ENCODE data around the gene RMDN2. TPM values are rescaled to one million over a fixed set of nuclear protein-coding genes. Genes with fewer than 3 reads are reported as not detected.

RMDN2 gene, protein sequence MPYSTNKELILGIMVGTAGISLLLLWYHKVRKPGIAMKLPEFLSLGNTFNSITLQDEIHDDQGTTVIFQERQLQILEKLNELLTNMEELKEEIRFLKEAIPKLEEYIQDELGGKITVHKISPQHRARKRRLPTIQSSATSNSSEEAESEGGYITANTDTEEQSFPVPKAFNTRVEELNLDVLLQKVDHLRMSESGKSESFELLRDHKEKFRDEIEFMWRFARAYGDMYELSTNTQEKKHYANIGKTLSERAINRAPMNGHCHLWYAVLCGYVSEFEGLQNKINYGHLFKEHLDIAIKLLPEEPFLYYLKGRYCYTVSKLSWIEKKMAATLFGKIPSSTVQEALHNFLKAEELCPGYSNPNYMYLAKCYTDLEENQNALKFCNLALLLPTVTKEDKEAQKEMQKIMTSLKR
- 6.2 TPM for total RNA-seq
- long read RNA-seq, transcript RMDN2-202 (11 exons, 1,381 nt): major isoform, 7 of 8 reads
- long read RNA-seq, partial matches to known transcripts: 0 of 8 reads
- long read RNA-seq, other reads (novel, unspliced or antisense): 1 of 8 reads

- DNase-seq (peak; percentile 95), ATAC-seq (peak; percentile 98)
- intact Hi-C loops (cut with micrococcal nuclease): no loop called here
Observed at GRCh38 chr2:37925063-37925897, at the start of gene RMDN2. Gene RMDN2, plus strand, starts transcription at chr2:37925287. Its CDS starts 3,991 bp downstream, at chr2:37929278.

DNA sequence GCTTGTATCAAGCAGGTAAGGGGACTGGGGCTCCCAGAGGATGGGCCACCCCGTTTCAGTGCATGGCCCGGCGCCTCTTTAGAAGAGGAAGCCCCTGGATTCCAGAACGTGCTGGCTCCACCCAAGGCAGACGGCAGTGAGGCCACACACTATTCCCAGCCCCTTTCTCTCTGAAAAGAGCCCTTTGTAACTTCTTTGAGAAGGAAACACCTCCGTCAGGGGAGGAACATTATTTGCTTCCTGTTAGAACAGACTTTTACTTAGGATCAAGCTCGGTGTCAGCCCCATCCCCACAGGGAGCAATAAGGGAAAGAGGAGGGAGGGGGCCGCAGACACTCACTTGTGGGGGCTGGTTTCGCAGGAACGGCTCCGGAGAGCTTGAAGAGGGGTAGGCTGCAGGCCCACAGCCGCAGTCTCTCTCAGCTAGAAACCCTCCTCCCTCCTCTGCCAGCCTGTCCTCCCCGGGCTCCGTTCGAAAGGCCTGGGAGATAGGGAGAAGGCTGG is 49.6 kb upstream of the RMDN2 start:
- intact Hi-C loops (cut with micrococcal nuclease): no loop called here
- ATAC-seq: no peak
- DNase-seq: no peak

DNA sequence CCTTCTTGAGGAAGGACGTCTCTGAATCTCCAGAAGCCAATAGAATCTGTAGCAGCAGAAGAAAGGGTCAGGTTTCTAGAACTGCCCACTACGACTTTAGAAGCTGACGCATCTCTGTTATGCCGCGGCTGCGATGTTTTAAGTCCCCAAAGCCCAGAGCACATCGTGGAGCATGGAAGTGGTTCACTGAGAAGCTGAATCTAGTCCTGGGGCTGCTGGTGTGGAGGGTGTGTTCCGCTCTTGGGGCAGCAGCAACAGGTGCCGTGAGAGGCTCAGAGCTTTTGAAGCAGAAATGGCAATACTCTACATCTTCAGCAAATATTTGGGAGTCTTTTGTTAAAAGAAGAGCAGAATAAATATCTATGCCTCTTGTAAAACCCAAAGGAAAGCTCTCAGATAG is 48.9 kb upstream of the RMDN2 start:
- ATAC-seq: no peak
- intact Hi-C loops (cut with micrococcal nuclease): no loop called here
- no peak for DNase-seq

GRCh38 chr2:37877457-37878315 is 47.4 kb upstream of the RMDN2 start:
- intact Hi-C loops (cut with micrococcal nuclease): loop anchor here (1.0 kb wide), 1 partner anchor 481 kb away; no protein-coding TSS in a partner anchor
- peak; percentile 64 for ATAC-seq
- no peak for DNase-seq

DNA sequence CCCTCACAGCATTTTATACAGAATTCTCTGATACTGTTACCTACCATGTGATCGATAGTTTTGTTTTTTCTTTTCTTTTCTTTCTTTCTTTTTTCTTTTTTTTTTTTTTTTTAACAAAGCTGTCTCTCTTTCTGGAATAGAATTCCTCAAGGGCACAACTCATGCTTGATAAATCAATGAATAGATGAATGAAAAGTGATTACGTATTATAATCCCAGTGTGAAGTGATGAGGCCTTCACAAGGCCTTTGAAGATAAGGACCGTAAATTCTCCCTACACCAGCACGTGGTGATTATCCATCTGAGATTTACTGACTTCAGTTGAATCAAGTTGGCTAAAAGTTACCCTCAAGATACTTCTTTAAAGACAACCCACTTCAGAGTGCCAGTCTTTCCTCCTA is 46.6 kb upstream of the RMDN2 start:
- no peak for DNase-seq
- no peak for ATAC-seq
- intact Hi-C loops (cut with micrococcal nuclease): no loop called here

DNA sequence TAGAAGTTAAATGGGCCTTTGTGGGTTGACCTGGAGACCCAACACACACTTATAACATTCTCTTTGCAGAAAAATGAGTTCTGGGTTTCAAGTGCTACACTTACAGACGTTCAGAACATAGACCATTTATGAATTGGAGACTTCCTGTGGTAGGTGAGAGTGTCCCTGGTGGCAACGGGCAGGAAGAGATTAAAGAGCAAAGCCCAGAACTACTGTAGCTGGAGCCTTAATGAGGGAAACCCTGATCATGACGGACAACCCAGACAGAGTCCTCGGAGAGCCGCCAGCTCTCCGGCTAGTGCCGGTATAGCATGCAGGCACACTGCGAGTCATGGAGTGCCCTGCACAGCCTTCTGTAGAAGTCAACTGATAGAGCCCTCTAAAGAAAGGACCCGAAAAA is 44.5 kb upstream of the RMDN2 start:
- DNase-seq (no peak), ATAC-seq (no peak)
- intact Hi-C loops (cut with micrococcal nuclease): no loop called here

- DNase-seq (no peak), ATAC-seq (no peak)
- intact Hi-C loops (cut with micrococcal nuclease): no loop called here
Observed at GRCh38 chr2:37881397-37881796, 43.7 kb upstream of the RMDN2 start.

DNA sequence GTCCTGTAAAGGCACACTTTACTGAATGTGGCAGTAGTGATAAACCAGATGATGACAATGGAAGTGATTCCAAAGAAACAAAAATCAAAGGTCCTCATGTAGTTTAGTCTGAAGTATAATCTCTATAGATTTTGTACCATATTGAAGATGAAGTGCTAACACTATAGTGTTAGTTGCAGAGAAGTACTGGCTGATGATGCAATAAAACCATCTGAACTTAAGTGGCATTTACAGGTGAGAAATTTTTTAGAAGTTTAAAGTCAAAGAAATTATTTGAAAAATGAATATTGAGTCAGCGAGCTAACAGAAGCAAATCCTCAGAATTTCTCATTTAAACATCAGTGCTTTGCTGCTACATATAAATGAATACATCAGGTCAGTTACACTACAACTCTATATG is 43.1 kb upstream of the RMDN2 start:
- ATAC-seq (no peak), DNase-seq (no peak)
- intact Hi-C loops (cut with micrococcal nuclease): no loop called here

DNA sequence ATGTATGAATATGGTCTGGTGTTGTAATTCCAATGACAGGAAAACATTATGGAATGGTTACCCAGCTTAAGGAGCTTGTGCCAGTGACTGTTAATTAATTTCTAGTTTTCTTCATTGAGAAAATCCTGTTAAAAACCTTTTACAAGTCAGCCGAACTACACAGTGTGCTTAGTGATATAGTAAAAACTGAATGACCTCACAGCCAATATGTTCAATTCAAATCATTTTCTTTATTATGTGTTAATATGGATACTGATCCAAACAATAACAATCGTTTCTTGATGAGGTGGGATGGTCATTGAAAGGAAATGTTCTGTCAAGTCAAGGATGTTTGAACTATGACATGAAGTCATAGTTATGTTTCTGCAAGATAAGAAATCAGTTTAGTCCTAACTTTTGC is 41.6 kb upstream of the RMDN2 start:
- intact Hi-C loops (cut with micrococcal nuclease): no loop called here
- ATAC-seq (no peak), DNase-seq (no peak)

- intact Hi-C loops (cut with micrococcal nuclease): no loop called here
- no peak for ATAC-seq
- no peak for DNase-seq
Observed at GRCh38 chr2:37885329-37885993, 39.6 kb upstream of the RMDN2 start.

DNA sequence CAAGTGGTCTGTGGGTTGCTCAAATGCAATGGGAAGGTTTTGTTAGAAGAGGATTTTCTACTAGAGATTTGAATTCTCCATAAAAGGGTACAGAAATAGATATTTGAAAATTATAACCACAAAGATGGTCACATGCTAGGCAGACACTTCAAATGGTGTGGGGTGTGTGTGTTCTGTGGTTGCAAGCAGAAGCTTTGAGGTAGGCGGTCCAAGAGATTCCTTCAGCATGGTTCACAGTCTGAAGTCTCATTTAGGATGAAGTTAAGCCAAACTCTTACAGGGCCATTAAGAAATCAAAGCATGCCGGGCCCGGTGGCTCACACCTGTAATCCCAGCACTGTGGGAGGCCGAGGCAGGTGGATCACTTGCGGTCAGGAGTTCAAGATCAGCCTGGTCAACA is 38.3 kb upstream of the RMDN2 start:
- intact Hi-C loops (cut with micrococcal nuclease): no loop called here
- ATAC-seq (no peak), DNase-seq (no peak)

GRCh38 chr2:37887286-37887685 is 37.8 kb upstream of the RMDN2 start:
- DNase-seq: no peak
- intact Hi-C loops (cut with micrococcal nuclease): no loop called here
- ATAC-seq: no peak

GRCh38 chr2:37890893-37891495 is 34.1 kb upstream of the RMDN2 start:
- peak; percentile 93 for ATAC-seq
- intact Hi-C loops (cut with micrococcal nuclease): no loop called here
- peak; percentile 72 for DNase-seq

- ATAC-seq: no peak
- no peak for DNase-seq
- intact Hi-C loops (cut with micrococcal nuclease): no loop called here
Observed at GRCh38 chr2:37891846-37892435, 33.1 kb upstream of the RMDN2 start.

GRCh38 chr2:37892436-37893114 is 32.5 kb upstream of the RMDN2 start:
- intact Hi-C loops (cut with micrococcal nuclease): no loop called here
- DNase-seq (no peak), ATAC-seq (peak; percentile 21)

DNA sequence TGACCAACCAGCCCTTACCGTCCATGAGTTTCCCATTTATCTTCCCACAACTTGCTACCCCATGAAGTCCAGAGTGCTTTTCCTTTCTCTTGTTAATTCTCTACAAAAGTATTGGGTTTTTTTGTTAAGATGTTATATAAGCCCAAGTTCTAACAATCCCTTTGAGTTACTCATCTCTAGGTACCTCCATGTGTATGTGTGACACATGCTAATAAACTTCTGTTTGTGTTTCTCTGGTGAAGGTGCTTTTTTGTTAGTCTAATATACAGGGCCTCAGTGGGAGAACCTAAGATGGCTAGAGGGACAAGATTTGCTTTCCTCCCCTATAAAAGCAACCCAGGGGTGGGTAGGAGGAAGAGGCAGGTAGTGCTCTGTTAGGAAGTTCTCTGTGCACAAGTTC is 31.8 kb upstream of the RMDN2 start:
- no peak for DNase-seq
- no peak for ATAC-seq
- intact Hi-C loops (cut with micrococcal nuclease): no loop called here

DNA sequence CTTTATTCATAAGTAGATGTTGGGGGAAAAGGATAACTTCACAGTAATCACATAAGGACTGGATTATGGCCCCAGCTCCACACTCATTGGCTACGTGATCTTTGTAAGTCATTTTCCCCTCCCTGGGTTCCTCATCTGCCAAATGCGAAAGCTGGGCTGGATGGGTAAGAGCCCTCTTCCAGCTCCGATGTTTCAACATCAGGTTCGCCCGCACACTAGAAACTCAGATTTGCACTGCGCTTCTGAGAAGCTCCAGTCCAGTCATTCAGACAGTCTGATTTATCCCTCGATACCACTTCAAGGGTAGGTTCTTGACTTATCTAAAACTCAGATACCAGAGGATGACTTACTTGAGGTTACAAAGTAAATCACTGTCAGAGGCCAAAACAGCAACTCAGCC is 31.0 kb upstream of the RMDN2 start:
- no peak for DNase-seq
- intact Hi-C loops (cut with micrococcal nuclease): no loop called here
- no peak for ATAC-seq
